B cell (primary cell): ENCODE measurements around the gene FSCN2. TPM values are rescaled to one million over a fixed set of nuclear protein-coding genes. Genes with fewer than 3 reads are reported as not detected.

Experiments used
- ATAC-seq: fragments of 200-7000 bp; cut with Tn5 transposase; one replicate; pipeline ENCODE4 v1.10.0; 2021; ENCODE audit warnings: low read depth, mild to moderate bottlenecking, moderate number of reproducible peaks, moderate library complexity
- CTCF ChIA-PET: fragments of 350-600 bp; sonication (Branson Sonifier 250); formaldehyde crosslinking; loops from one replicate; lab custom pipeline; 2021; ENCODE audit warnings: antibody characterized with exemption, inconsistent platforms; lab: Charles Lee
- POLR2A ChIA-PET: fragments of 350-600 bp; sonication (Branson Sonifier 250); formaldehyde crosslinking; loops from one replicate; lab custom pipeline; 2021; ENCODE audit warnings: antibody characterized with exemption; lab: Charles Lee
- DNase-seq: peaks from one replicate; pipeline ENCODE4 v3.0.0; 2013
- H2AFZ ChIP-seq: 2 replicates; pipeline ENCODE4 v1.6.1; 2012; ENCODE audit warnings: mild to moderate bottlenecking, low read depth, low read length; ENCODE audit not compliant: insufficient read depth, poor library complexity, severe bottlenecking
- H3K27ac ChIP-seq, 2 donors: 1 replicate in 1 of 2; 2 replicates in 1 of 2; pipeline ENCODE4 v1.5.1; 2012 to 2013; ENCODE audit warnings: low read length in 2 of 2, mild to moderate bottlenecking in 2 of 2, moderate library complexity in 1 of 2
- H3K27me3 ChIP-seq, 4 experiments: fragments of 200-600 bp in 1 of 4; sonication (generic) in 1 of 4; replicated peaks in 1 of 4; 1 replicate in 2 of 4; 2 replicates in 2 of 4; pipeline versions ENCODE4 v1.6.1 to v1.7.0; 2013 to 2016; ENCODE audit warnings: low read length in 3 of 4, mild to moderate bottlenecking in 2 of 4, mixed read lengths in 1 of 4, moderate library complexity in 1 of 4; ENCODE audit not compliant: insufficient read depth in 4 of 4, control insufficient read depth in 3 of 4; ENCODE audit errors: control extremely low read depth in 1 of 4
- H3K36me3 ChIP-seq, 2 experiments: replicated peaks in 1 of 2; 1 replicate in 1 of 2; 2 replicates in 1 of 2; pipeline versions ENCODE4 v1.6.1 to v1.7.1; 2013; ENCODE audit warnings: low read length in 1 of 2; ENCODE audit not compliant: insufficient read depth in 2 of 2, control insufficient read depth in 1 of 2; ENCODE audit errors: control extremely low read depth in 1 of 2, extremely low read depth in 1 of 2
- H3K4me1 ChIP-seq, 2 donors: fragments of 200-600 bp in 1 of 2; sonication (generic) in 1 of 2; 1 replicate in 1 of 2; 2 replicates in 1 of 2; pipeline versions ENCODE4 v1.5.1 to v1.6.1; 2013 to 2017; ENCODE audit warnings: low read length in 2 of 2; ENCODE audit not compliant: control insufficient read depth in 2 of 2, insufficient read depth in 2 of 2
- H3K4me2 ChIP-seq: replicated peaks from 2 replicates; pipeline ENCODE3; 2012; ENCODE audit warnings: mild to moderate bottlenecking, low read depth, low read length; ENCODE audit not compliant: poor library complexity, severe bottlenecking
- H3K4me3 ChIP-seq, 5 experiments: fragments of 200-600 bp in 1 of 5; sonication (generic) in 1 of 5; 1 replicate in 3 of 5; 2 replicates in 2 of 5; pipeline versions ENCODE4 v1.5.1 to v1.7.0; 2011 to 2016; ENCODE audit warnings: low read length in 4 of 5, mild to moderate bottlenecking in 4 of 5, low read depth in 2 of 5, control low read depth in 1 of 5, moderate library complexity in 1 of 5; ENCODE audit not compliant: insufficient read depth in 1 of 5; ENCODE audit errors: control extremely low read depth in 1 of 5, extremely low read depth in 1 of 5
- H3K79me2 ChIP-seq: fragments of 200-600 bp; sonication (generic); one replicate; pipeline ENCODE4 v1.6.0; 2016; ENCODE audit warnings: low read length; ENCODE audit not compliant: control insufficient read depth, insufficient read depth
- H3K9ac ChIP-seq: fragments of 200-600 bp; sonication (generic); 2 replicates; pipeline ENCODE4 v1.6.1; 2017; ENCODE audit warnings: mild to moderate bottlenecking, low read length, moderate library complexity
- H3K9me3 ChIP-seq, 3 donors: one replicate each; pipeline versions ENCODE4 v1.6.1 to v1.7.1; 2013; ENCODE audit warnings: low read length in 2 of 3; ENCODE audit not compliant: control insufficient read depth in 2 of 3, insufficient read depth in 1 of 3; ENCODE audit errors: control extremely low read depth in 1 of 3
- H4K20me1 ChIP-seq: 2 replicates; pipeline ENCODE4 v1.6.0; 2012; ENCODE audit warnings: mild to moderate bottlenecking, low read length; ENCODE audit not compliant: insufficient read depth, control insufficient read depth, poor library complexity, severe bottlenecking
- H3K27ac Mint-ChIP-seq: one replicate; pipeline ENCODE4 v1.8.0; 2021; ENCODE audit warnings: mixed read lengths
- H3K27me3 Mint-ChIP-seq: one replicate; pipeline ENCODE4 v1.8.0; 2021; ENCODE audit warnings: mixed read lengths
- H3K4me1 Mint-ChIP-seq: one replicate; pipeline ENCODE4 v1.8.0; 2021; ENCODE audit warnings: mixed read lengths
- H3K4me3 Mint-ChIP-seq: one replicate; pipeline ENCODE4 v1.8.0; 2021; ENCODE audit warnings: mixed read lengths
- H3K9me3 Mint-ChIP-seq: one replicate; pipeline ENCODE4 v1.8.0; 2022; ENCODE audit warnings: mixed read lengths; ENCODE audit not compliant: insufficient read depth
- CTCF ChIP-seq: fragments of 200-600 bp; IDR thresholded peaks from one replicate; pipeline ENCODE4 v1.8.0; 2022; ENCODE audit warnings: antibody characterized with exemption, mild to moderate bottlenecking
- EZH2 ChIP-seq: IDR thresholded peaks from 2 replicates; pipeline ENCODE4 v1.6.1; 2012; ENCODE audit warnings: borderline replicate concordance, low read depth, mild to moderate bottlenecking, moderate library complexity, low read length; ENCODE audit not compliant: insufficient read depth, poor library complexity, severe bottlenecking
- WGBS: methylation state at CpG from one replicate; pipeline ENCODE4 v1.1.5; 2013; ENCODE audit warnings: missing lambda C conversion rate; ENCODE audit not compliant: insufficient coverage; 5-methylcytosine and 5-hydroxymethylcytosine counted together
- intact Hi-C: fragments of 100-400 bp; cut with micrococcal nuclease; formaldehyde crosslinking; loops from one replicate; pipeline ENCODE4 v1.10.0; 2022
- polyA plus RNA-seq: library from polyadenylated mRNA; depleted of rRNA; stranded (reverse); fragments of >200 nt; gene quantifications from 2 replicates; pipeline ENCODE4 v1.2.3, GENCODE V29; 2012
- total RNA-seq, 2 donors: library from RNA; stranded (reverse); fragments of 120-200 nt in 1 of 2; gene quantifications; 1 replicate in 1 of 2; 2 replicates in 1 of 2; pipeline versions ENCODE4 v1.2.3 to v1.2.4, GENCODE V29; 2013 to 2022

Gene FSCN2
- total and polyA plus RNA-seq, 2 donors (not counting 1 experiment from before 2014, with no cell fraction given), result 6.3 to 12.0 TPM

DNA sequence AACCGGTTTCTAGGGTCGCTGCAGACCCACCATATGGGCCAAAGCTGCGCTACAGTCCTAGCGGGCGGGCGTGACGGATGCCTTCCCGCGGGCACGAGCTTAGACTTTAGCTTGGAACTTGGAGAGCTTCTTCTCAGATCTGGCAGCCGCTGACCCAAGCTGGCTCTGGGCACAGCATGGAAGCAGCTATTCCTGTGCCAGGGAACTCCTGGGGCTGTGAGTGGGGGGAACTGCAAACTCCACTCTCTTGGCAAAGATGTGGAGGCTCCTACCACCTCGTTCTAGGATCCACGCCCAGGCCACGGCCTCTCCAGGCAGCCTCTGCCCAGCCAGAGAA is 15.1 kb downstream of the FSCN2 start:
- no peak overlapping the region for H3K9ac ChIP-seq
- CTCF ChIA-PET, result interaction anchor here (2.3 kb wide), 1 partner anchor 24 kb away, joined by 6 read pairs; no protein-coding TSS in a partner anchor

GRCh38 chr17:81543756-81544155 is 15.6 kb downstream of the FSCN2 start:
- Mint-ChIP-seq H3K4me1 (no peaks in the 10 kb centered on the region), H3K27me3 (no peaks in the 10 kb centered on the region), H3K27ac (no peak overlapping the region), H3K4me3 (no peak overlapping the region), H3K9me3 (no peaks in the 10 kb centered on the region)
- Histone ChIP-seq H4K20me1 (peaks cover 25% of the 10 kb centered on the region), H3K27ac (no peak overlapping the region), H3K4me1 (no peaks in the 10 kb centered on the region), H3K4me2 (no peak overlapping the region), H2AFZ (no peak overlapping the region), H3K36me3 (peaks cover 0 to 85% of the 10 kb centered on the region in 2 experiments), H3K9ac (no peak overlapping the region), H3K9me3 (no peaks in the 10 kb centered on the region), H3K27me3 (no peaks in the 10 kb centered on the region), H3K4me3 (no peak overlapping the region), H3K79me2 (peaks cover 10% of the 10 kb centered on the region)
- ChIA-PET POLR2A (no interaction called here), CTCF (interaction anchor here (2.3 kb wide), 1 partner anchor 25 kb away, joined by 6 read pairs; no protein-coding TSS in a partner anchor)
- intact Hi-C loops, result no loop called here
- WGBS, result 97% methylated on average over 15 of the region's 15 CpGs
- DNase-seq (no peak), ATAC-seq (no peak)
- no peak for TF ChIP-seq CTCF
- TF ChIP-seq EZH2, result no peak

More for the DNA sequence above, 15.1 kb downstream of the FSCN2 start:
- peaks cover 10% of the 10 kb centered on the region for H3K79me2 ChIP-seq
- WGBS, result 96% methylated on average over 14 of the region's 14 CpGs
- intact Hi-C loops, result no loop called here
- H3K9me3 Mint-ChIP-seq, result no peaks in the 10 kb centered on the region
- H3K27ac Mint-ChIP-seq, result no peak overlapping the region
- POLR2A ChIA-PET, result no interaction called here
- DNase-seq (no peak), ATAC-seq (no peak)
- H2AFZ ChIP-seq, result no peak overlapping the region
- TF ChIP-seq EZH2 (no peak), CTCF (no peak)
- H3K4me3 ChIP-seq, result no peak overlapping the region
- H3K4me1 ChIP-seq, result no peaks in the 10 kb centered on the region
- peaks cover 0 to 86% of the 10 kb centered on the region in 2 experiments for H3K36me3 ChIP-seq
- no peaks in the 10 kb centered on the region for H3K27me3 Mint-ChIP-seq
- no peak overlapping the region for H3K4me2 ChIP-seq
- H4K20me1 ChIP-seq, result peaks cover 25% of the 10 kb centered on the region
- H3K27me3 ChIP-seq, result peaks cover 0 to under 1% (median 0%) of the 10 kb centered on the region in 4 experiments
- H3K27ac ChIP-seq, result no peak overlapping the region
- no peaks in the 10 kb centered on the region for H3K9me3 ChIP-seq
- H3K4me1 Mint-ChIP-seq, result no peaks in the 10 kb centered on the region
- H3K4me3 Mint-ChIP-seq, result no peak overlapping the region
